Activated gamma-delta T cell treated with Interleukin-2 at 50 U/mL for 16 hours (primary cell): ENCODE data around the gene TRIM25.

Source experiments
- DNase-seq: peaks from one replicate; pipeline ENCODE4 v3.0.0-alpha.2; 2020

Gene TRIM25

GRCh38 chr17:56851008-56851407 is 62.8 kb downstream of the TRIM25 start:
- no peak for DNase-seq

GRCh38 chr17:56850591-56850990 is 63.3 kb downstream of the TRIM25 start:
- DNase-seq = no peak

GRCh38 chr17:56849131-56849530 is 64.7 kb downstream of the TRIM25 start:
- DNase-seq = no peak

- DNase-seq = no peak
Observed at GRCh38 chr17:56847106-56847505, 66.7 kb downstream of the TRIM25 start.

GRCh38 chr17:56845934-56846333 is 67.9 kb downstream of the TRIM25 start:
- DNase-seq = no peak

- no peak for DNase-seq
Observed at GRCh38 chr17:56842577-56842976, 71.3 kb downstream of the TRIM25 start.

- no peak for DNase-seq
Observed at GRCh38 chr17:56838687-56839086, 75.2 kb downstream of the TRIM25 start.
